Measurements from ENCODE around the gene PSD2. TPM values are rescaled to one million over a fixed set of nuclear protein-coding genes. Genes with fewer than 3 reads are reported as not detected.

Gene PSD2
- total RNA-seq, 2 experiments from 2014 or later, result not detected

GRCh38 chr5:139881143-139881733, 85.6 kb downstream of the PSD2 start:
- ChIA-PET CTCF (interaction anchor here (1.1 kb wide), 1 partner anchor 11 kb away, joined by 3 read pairs; no protein-coding TSS in a partner anchor), POLR2A (no interaction called here)

DNA sequence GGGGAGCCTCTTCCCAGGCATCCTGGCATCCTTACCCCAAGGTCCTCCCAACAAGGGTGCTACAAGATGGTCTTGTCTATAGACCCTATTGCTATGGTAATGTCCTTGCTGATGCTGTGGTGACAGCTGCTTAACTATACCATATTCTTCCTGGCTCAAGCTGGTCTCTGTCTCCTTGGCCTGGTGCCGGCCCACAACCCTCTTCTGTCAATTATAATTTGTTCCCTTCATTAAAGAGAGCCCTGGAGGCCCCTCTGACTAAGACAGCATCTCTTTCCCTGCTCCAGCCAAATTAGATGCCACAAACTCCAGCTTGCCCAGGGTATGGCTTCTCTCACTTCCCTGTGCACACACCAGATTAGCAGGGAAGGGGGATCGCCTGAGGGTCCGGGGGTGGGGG, 86.7 kb downstream of the PSD2 start:
- POLR2A ChIA-PET, result no interaction called here

DNA sequence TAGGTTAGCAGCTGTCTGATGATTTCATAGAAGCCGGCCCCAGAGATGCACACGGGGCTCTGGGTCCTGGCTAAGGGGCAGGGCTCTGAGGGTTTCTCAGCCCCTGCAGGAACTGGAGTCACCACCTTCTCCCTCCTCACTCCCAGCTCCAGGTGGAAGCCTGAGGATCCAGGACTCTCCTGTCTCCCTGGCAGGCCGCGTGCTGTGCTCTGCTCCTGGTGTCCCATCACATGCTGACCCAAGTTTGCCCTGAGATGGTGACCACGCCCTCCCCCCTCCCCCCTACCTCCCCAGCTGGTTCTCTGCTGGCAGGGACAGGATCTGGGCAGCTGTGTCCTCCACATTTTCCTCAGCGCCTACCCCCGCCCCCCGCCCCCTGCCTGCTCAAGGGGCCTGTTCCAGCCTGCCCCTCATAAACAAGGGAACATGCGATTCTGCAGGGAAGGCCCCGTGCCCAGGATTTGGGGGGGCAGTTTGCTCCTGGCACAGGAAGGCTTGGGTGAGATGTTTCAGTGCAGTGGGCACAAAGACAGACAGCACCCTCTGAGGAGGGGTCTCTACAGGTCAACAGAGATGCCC, 87.4 kb downstream of the PSD2 start:
- POLR2A ChIA-PET, result no interaction called here
- CTCF ChIA-PET, result interaction anchor here (1.1 kb wide), 1 partner anchor 96 kb away, joined by 3 read pairs; no protein-coding TSS in a partner anchor

More for the DNA sequence above, 86.7 kb downstream of the PSD2 start:
- CTCF ChIA-PET, result interaction anchor here (1.1 kb wide), 2 partner anchors 12 to 95 kb away, joined by 3 read pairs; no protein-coding TSS in a partner anchor

GRCh38 chr5:139884144-139884543, 88.5 kb downstream of the PSD2 start:
- CTCF ChIA-PET, result no interaction called here

DNA sequence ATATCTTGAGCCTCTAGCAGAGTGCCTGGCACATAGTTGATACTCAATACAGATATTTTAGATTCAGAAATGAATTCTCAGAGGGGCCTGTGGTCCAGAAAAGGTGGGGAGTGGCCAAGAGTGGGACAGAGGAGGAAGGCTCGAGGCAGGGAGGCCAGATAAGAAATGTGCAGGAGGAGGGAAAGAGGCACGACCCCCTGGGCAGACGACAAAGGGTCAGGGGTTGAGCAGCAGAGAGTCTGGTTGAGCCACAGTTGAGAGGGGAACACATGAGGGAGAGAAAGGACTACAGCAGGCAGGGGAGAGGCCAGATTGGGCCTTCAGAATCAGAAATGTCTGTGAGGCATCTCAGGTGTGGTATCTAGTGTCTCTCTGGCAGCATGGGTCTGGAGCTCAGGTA, 89.1 kb downstream of the PSD2 start:
- ChIA-PET POLR2A (no interaction called here), CTCF (no interaction called here)

More at GRCh38 chr5:139884144-139884543, 88.5 kb downstream of the PSD2 start:
- POLR2A ChIA-PET, result no interaction called here

- CTCF ChIA-PET, result no interaction called here
Observed at GRCh38 chr5:139885172-139885856, 89.7 kb downstream of the PSD2 start.

GRCh38 chr5:139885857-139886208, 90.2 kb downstream of the PSD2 start:
- ChIA-PET CTCF (no interaction called here), POLR2A (no interaction called here)

More at GRCh38 chr5:139885172-139885856, 89.7 kb downstream of the PSD2 start:
- POLR2A ChIA-PET, result no interaction called here

DNA sequence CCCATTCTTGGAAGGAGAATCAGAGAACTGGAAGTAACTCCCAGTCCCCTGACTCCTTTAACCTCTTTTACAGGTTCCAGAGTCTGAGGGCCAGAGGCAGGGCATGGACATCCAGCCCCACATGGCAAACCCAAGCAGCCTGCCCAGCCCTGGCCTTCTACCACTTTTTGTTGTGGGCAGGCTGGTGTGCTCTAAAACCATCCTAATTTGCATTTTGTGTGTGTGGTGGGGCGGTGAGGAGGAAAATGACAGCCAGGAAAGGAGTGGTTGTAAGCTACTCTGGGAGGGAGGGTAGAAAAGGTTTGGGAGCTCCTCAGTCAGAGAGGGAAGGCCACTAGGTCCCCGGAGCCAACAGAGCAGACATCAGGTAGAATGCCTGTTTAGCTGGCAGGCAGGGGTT, 90.6 kb downstream of the PSD2 start:
- ChIA-PET CTCF (no interaction called here), POLR2A (no interaction called here)

DNA sequence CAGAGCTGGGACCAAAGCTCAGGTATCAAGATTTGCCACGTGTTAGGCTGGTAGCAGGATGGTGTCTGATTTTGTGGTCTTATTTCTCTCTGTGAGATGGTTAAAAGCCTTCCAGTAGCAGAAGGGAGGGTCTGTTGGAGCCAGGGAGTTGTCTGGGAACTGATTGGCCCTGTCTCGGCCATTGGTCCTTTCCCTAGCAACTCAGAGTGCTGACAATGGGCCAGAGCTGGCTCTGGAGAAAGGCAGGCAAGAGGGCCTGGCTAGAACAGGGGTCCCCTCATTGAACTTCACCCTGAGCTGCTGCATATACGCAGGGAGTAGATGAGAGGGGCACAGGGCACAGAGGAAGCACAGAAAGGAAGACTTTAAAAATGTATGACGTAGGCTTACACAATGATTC, 92.8 kb downstream of the PSD2 start:
- CTCF ChIA-PET, result interaction anchor here (1.8 kb wide), 1 partner anchor 81 kb away, joined by 7 read pairs; no protein-coding TSS in a partner anchor
- POLR2A ChIA-PET, result no interaction called here

GRCh38 chr5:139889410-139889809, 93.8 kb downstream of the PSD2 start:
- ChIA-PET CTCF (no interaction called here), POLR2A (no interaction called here)

- CTCF ChIA-PET, result interaction anchor here (0.6 to 0.8 kb wide), 2 partner anchors 107 to 285 kb away, joined by 4 read pairs; no protein-coding TSS in a partner anchor
- POLR2A ChIA-PET, result no interaction called here
Observed at GRCh38 chr5:139893873-139894272, 98.3 kb downstream of the PSD2 start.

Other genes with a start within 250 kb of the PSD2 start
- gene UBE2D2, start 234.5 kb upstream of the PSD2 start, total RNA-seq, result 100 to 1,000 TPM; 264 to 283 TPM
- 1 to 10 TPM; 2.7 TPM for gene CXXC5, start 147.5 kb upstream of the PSD2 start, total RNA-seq
- gene NRG2, start 247.5 kb downstream of the PSD2 start, total RNA-seq, result under 1 TPM; 0.15 to 0.17 TPM

Data from activated CD8-positive, alpha-beta memory T cell treated with anti-CD3 and anti-CD28 coated beads for 36 hours (primary cell).